Measurements from ENCODE around the gene ADGRD1.

The ADGRD1 gene

GRCh38 chr12:131151558-131152345, 198.0 kb downstream of the ADGRD1 start:
- DNase-seq (ENCODE audit: low read depth in 3 of 3, low spot score in 1 of 3) = no peak

GRCh38 chr12:131152587-131152986, 198.9 kb downstream of the ADGRD1 start:
- DNase-seq (ENCODE audit: low read depth in 3 of 3, low spot score in 1 of 3) = no peak

- no peak for DNase-seq (ENCODE audit: low read depth in 3 of 3, low spot score in 1 of 3)
Measured at GRCh38 chr12:131153016-131153415, 199.3 kb downstream of the ADGRD1 start.

- DNase-seq (ENCODE audit: low read depth in 3 of 3, low spot score in 1 of 3) = no peak
Measured at GRCh38 chr12:131153956-131154355, 200.2 kb downstream of the ADGRD1 start.

- no peak for DNase-seq (ENCODE audit: low read depth in 3 of 3, low spot score in 1 of 3)
Measured at GRCh38 chr12:131155131-131155530, 201.4 kb downstream of the ADGRD1 start.

GRCh38 chr12:131157743-131158142, 204.0 kb downstream of the ADGRD1 start:
- no peak for DNase-seq (ENCODE audit: low read depth in 3 of 3, low spot score in 1 of 3)

- DNase-seq (ENCODE audit: low read depth in 3 of 3, low spot score in 1 of 3) = no peak
Measured at GRCh38 chr12:131159660-131160059, 206.0 kb downstream of the ADGRD1 start.

- no peak for DNase-seq (ENCODE audit: low read depth in 3 of 3, low spot score in 1 of 3)
Measured at GRCh38 chr12:131162113-131162512, 208.4 kb downstream of the ADGRD1 start.

GRCh38 chr12:131163189-131163738, 209.6 kb downstream of the ADGRD1 start:
- DNase-seq (ENCODE audit: low read depth in 3 of 3, low spot score in 1 of 3) = no peak

- no peak for DNase-seq (ENCODE audit: low read depth in 3 of 3, low spot score in 1 of 3)
Measured at GRCh38 chr12:131164096-131164872, 210.6 kb downstream of the ADGRD1 start.

GRCh38 chr12:131166717-131167116, 213.0 kb downstream of the ADGRD1 start:
- DNase-seq (ENCODE audit: low read depth in 3 of 3, low spot score in 1 of 3) = no peak

GRCh38 chr12:131167334-131167733, 213.6 kb downstream of the ADGRD1 start:
- DNase-seq (ENCODE audit: low read depth in 3 of 3, low spot score in 1 of 3) = no peak

- DNase-seq (ENCODE audit: low read depth in 3 of 3, low spot score in 1 of 3) = no peak
Measured at GRCh38 chr12:131171029-131171428, 217.3 kb downstream of the ADGRD1 start.

- no peak for DNase-seq (ENCODE audit: low read depth in 3 of 3, low spot score in 1 of 3)
Measured at GRCh38 chr12:131174901-131175300, 221.2 kb downstream of the ADGRD1 start.

- no peak for DNase-seq (ENCODE audit: low read depth in 3 of 3, low spot score in 1 of 3)
Measured at GRCh38 chr12:131176266-131176665, 222.6 kb downstream of the ADGRD1 start.

- DNase-seq (ENCODE audit: low read depth in 3 of 3, low spot score in 1 of 3) = no peak
Measured at GRCh38 chr12:131176926-131177325, 223.2 kb downstream of the ADGRD1 start.

GRCh38 chr12:131177599-131177998, 223.9 kb downstream of the ADGRD1 start:
- no peak for DNase-seq (ENCODE audit: low read depth in 3 of 3, low spot score in 1 of 3)

GRCh38 chr12:131187602-131188001, 233.9 kb downstream of the ADGRD1 start:
- DNase-seq (ENCODE audit: low read depth in 3 of 3, low spot score in 1 of 3) = no peak

- DNase-seq (ENCODE audit: low read depth in 3 of 3, low spot score in 1 of 3) = no peak
Measured at GRCh38 chr12:131188131-131189050, 234.7 kb downstream of the ADGRD1 start.

- DNase-seq (ENCODE audit: low read depth in 3 of 3, low spot score in 1 of 3) = no peak
Measured at GRCh38 chr12:131189781-131190180, 236.1 kb downstream of the ADGRD1 start.

- DNase-seq (ENCODE audit: low read depth in 3 of 3, low spot score in 1 of 3) = no peak
Measured at GRCh38 chr12:131190965-131191364, 237.3 kb downstream of the ADGRD1 start.

All from stimulated activated CD4-positive, alpha-beta T cell treated with anti-CD3 and anti-CD28 coated beads, TNF-alpha, amount 100 ng/mL, for 1 hour (primary cell).